Natural killer cell (primary cell): Measurements from ENCODE around the gene EHD1. TPM values are rescaled to one million over a fixed set of nuclear protein-coding genes. Genes with fewer than 3 reads are reported as not detected.

Experiments used
- ATAC-seq, 3 donors: fragments of 150-1000 bp in 2 of 3; fragments of 200-7000 bp in 1 of 3; cut with Tn5 transposase; 1 replicate in 1 of 3; 2 replicates in 2 of 3; pipeline ENCODE4 v1.10.0; 2021; ENCODE audit warnings: mild to moderate bottlenecking in 2 of 3, moderate library complexity in 2 of 3
- DNase-seq, 2 donors: peaks; one replicate each; pipeline versions ENCODE4 v3.0.0 to v3.0.0-alpha.2; 2013 to 2021; ENCODE audit warnings: mixed read lengths in 1 of 2
- H3K27ac ChIP-seq: one replicate; pipeline ENCODE4 v1.5.1; 2013; ENCODE audit warnings: mild to moderate bottlenecking, low read length
- H3K27me3 ChIP-seq: one replicate; pipeline ENCODE4 v1.6.1; 2013; ENCODE audit warnings: low read length; ENCODE audit not compliant: control insufficient read depth, insufficient read depth
- H3K36me3 ChIP-seq: one replicate; pipeline ENCODE4 v1.6.1; 2013; ENCODE audit warnings: low read length; ENCODE audit not compliant: control insufficient read depth, insufficient read depth
- H3K4me1 ChIP-seq: one replicate; pipeline ENCODE4 v1.6.1; 2013; ENCODE audit warnings: low read length; ENCODE audit not compliant: control insufficient read depth, insufficient read depth
- H3K4me3 ChIP-seq: one replicate; pipeline ENCODE4 v1.5.1; 2013; ENCODE audit warnings: low read length
- H3K9me3 ChIP-seq: one replicate; pipeline ENCODE4 v1.6.1; 2013; ENCODE audit warnings: low read length; ENCODE audit not compliant: control insufficient read depth, insufficient read depth
- H3K27ac Mint-ChIP-seq, 2 donors: one replicate each; pipeline ENCODE4 v1.8.0; 2022; ENCODE audit warnings: mild to moderate bottlenecking in 2 of 2, mixed read lengths in 2 of 2, moderate library complexity in 1 of 2
- H3K27me3 Mint-ChIP-seq, 2 donors: one replicate each; pipeline ENCODE4 v1.8.0; 2022; ENCODE audit warnings: low read depth in 2 of 2, mixed read lengths in 2 of 2
- H3K36me3 Mint-ChIP-seq: one replicate; pipeline ENCODE4 v1.8.0; 2022; ENCODE audit warnings: mixed read lengths
- H3K4me1 Mint-ChIP-seq, 2 donors: one replicate each; pipeline ENCODE4 v1.8.0; 2022; ENCODE audit warnings: mixed read lengths in 2 of 2
- H3K4me3 Mint-ChIP-seq: one replicate; pipeline ENCODE4 v1.8.0; 2022; ENCODE audit warnings: mild to moderate bottlenecking, moderate library complexity, mixed read lengths
- H3K9me3 Mint-ChIP-seq, 2 donors: one replicate each; pipeline ENCODE4 v1.8.0; 2022; ENCODE audit warnings: mixed read lengths in 2 of 2
- WGBS: methylation state at CpG from one replicate; pipeline ENCODE4 v1.1.7; 2013; ENCODE audit warnings: missing lambda C conversion rate; ENCODE audit not compliant: insufficient coverage; 5-methylcytosine and 5-hydroxymethylcytosine counted together
- intact Hi-C: fragments of 100-400 bp; cut with micrococcal nuclease; formaldehyde crosslinking; loops from one replicate; pipeline ENCODE4 v1.14.2; 2022
- total RNA-seq, 4 donors: library from RNA; stranded (reverse); fragments of 120-200 nt in 1 of 4; gene quantifications; one replicate each; pipeline versions ENCODE4 v1.2.3 to v1.2.4, GENCODE V29; 2013 to 2022
- TF ChIP-seq, protein P1 (sequence below): fragments of 200-600 bp; IDR thresholded peaks from one replicate; pipeline ENCODE4 v1.8.0; 2022; ENCODE audit warnings: antibody characterized with exemption

The EHD1 gene
- total RNA-seq, 3 donors from 2014 or later (not counting 1 experiment from before 2014, with no cell fraction given), result 218 to 246 (median 225) TPM

DNA sequence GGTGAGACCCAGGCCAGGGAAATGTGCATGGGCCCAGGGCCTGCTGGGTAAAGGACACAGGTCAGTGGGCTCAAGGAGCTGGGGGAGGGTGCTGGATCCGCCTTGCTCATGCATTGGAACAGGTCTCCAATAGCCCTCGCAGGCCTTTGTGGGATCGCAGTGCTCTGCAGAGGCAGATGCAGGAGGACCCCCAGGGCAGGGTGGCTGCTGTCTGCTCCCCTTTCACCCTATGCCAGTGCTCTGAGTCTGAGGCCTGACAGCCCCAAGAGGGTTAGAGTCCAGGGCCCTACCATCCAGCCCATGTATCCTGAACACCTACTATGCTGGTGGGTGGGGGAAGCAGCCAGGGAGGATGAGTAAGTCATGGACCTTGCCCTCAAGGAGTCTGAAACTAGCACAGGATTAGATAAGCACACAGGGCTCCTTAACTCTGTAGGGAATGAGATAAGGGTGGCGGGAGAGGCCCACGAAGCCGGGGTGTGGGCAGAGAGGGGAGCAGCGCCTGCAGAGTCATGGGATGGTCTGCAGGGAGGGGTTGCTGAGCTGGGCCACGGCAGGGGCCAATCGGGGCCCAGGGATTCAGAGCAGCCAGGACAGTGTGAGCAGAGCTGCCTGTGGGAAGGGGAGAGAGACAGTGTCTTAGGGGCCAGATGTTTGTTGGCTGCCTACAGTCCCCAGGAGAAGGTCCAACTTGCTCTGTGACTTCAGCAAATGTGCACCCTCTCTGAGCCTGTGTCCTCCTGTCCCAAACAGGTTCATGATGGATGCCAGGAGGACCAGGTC is 10.5 kb upstream of the EHD1 start:
- Histone ChIP-seq H3K27me3 (no peaks in the 10 kb centered on the region), H3K27ac (no peak overlapping the region), H3K4me1 (peaks cover 22% of the 10 kb centered on the region), H3K36me3 (no peaks in the 10 kb centered on the region), H3K9me3 (no peaks in the 10 kb centered on the region), H3K4me3 (no peak overlapping the region)
- no peaks in the 10 kb centered on the region for H3K27me3 Mint-ChIP-seq
- DNase-seq (no peak), ATAC-seq (no peak)
- TF ChIP-seq, protein P1, sequence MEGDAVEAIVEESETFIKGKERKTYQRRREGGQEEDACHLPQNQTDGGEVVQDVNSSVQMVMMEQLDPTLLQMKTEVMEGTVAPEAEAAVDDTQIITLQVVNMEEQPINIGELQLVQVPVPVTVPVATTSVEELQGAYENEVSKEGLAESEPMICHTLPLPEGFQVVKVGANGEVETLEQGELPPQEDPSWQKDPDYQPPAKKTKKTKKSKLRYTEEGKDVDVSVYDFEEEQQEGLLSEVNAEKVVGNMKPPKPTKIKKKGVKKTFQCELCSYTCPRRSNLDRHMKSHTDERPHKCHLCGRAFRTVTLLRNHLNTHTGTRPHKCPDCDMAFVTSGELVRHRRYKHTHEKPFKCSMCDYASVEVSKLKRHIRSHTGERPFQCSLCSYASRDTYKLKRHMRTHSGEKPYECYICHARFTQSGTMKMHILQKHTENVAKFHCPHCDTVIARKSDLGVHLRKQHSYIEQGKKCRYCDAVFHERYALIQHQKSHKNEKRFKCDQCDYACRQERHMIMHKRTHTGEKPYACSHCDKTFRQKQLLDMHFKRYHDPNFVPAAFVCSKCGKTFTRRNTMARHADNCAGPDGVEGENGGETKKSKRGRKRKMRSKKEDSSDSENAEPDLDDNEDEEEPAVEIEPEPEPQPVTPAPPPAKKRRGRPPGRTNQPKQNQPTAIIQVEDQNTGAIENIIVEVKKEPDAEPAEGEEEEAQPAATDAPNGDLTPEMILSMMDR, result no peak
- WGBS, result 76% methylated on average over 9 of the region's 9 CpGs
- no peaks in the 10 kb centered on the region for H3K36me3 Mint-ChIP-seq
- intact Hi-C loops, result no loop called here
- H3K4me3 Mint-ChIP-seq, result peak overlapping the region; percentile 25
- H3K9me3 Mint-ChIP-seq, result no peaks in the 10 kb centered on the region
- H3K4me1 Mint-ChIP-seq, result peaks cover 17 to 25% of the 10 kb centered on the region in 2 donors
- no peak overlapping the region for H3K27ac Mint-ChIP-seq

- no peak for ATAC-seq
- no peaks in the 10 kb centered on the region for H3K36me3 ChIP-seq
- H3K27ac Mint-ChIP-seq, result peak overlapping the region; percentile 77 to 80
Observed at GRCh38 chr11:64888406-64888728, 9.9 kb upstream of the EHD1 start.

GRCh38 chr11:64887757-64888405 is 9.5 kb upstream of the EHD1 start:
- Histone ChIP-seq H3K4me1 (peaks cover 17% of the 10 kb centered on the region), H3K27me3 (no peaks in the 10 kb centered on the region), H3K27ac (peak overlapping the region; percentile 27), H3K9me3 (no peaks in the 10 kb centered on the region), H3K36me3 (no peaks in the 10 kb centered on the region), H3K4me3 (peak overlapping the region; percentile 12)
- Mint-ChIP-seq H3K27ac (peak overlapping the region; percentile 77 to 80), H3K4me3 (peak overlapping the region; percentile 84), H3K9me3 (no peaks in the 10 kb centered on the region), H3K36me3 (no peaks in the 10 kb centered on the region), H3K4me1 (peaks cover 17 to 25% of the 10 kb centered on the region in 2 donors), H3K27me3 (no peaks in the 10 kb centered on the region)
- DNase-seq, result peak; percentile 89 to 90
- WGBS, result 20% methylated on average over 34 of the region's 34 CpGs
- TF ChIP-seq, protein P1, result peak; percentile 97
- intact Hi-C loops, result no loop called here
- peak; percentile 91 to 97 (median 94) for ATAC-seq

More at GRCh38 chr11:64888406-64888728, 9.9 kb upstream of the EHD1 start:
- H3K27me3 Mint-ChIP-seq, result no peaks in the 10 kb centered on the region
- no peak for DNase-seq
- WGBS, result 72% methylated on average over 8 of the region's 8 CpGs
- no peaks in the 10 kb centered on the region for H3K36me3 Mint-ChIP-seq
- H3K4me3 ChIP-seq, result peak overlapping the region; percentile 12
- TF ChIP-seq, protein P1, result no peak
- H3K9me3 ChIP-seq, result no peaks in the 10 kb centered on the region
- H3K4me1 Mint-ChIP-seq, result peaks cover 17 to 25% of the 10 kb centered on the region in 2 donors
- no peaks in the 10 kb centered on the region for H3K9me3 Mint-ChIP-seq
- peaks cover 17% of the 10 kb centered on the region for H3K4me1 ChIP-seq
- intact Hi-C loops, result no loop called here
- H3K27ac ChIP-seq, result no peak overlapping the region
- no peaks in the 10 kb centered on the region for H3K27me3 ChIP-seq
- peak overlapping the region; percentile 84 for H3K4me3 Mint-ChIP-seq
